ENCODE measurements around the gene SMCO4. TPM values are rescaled to one million over a fixed set of nuclear protein-coding genes. Genes with fewer than 3 reads are reported as not detected.

The SMCO4 gene
- total RNA-seq, 1 donor from 2014 or later = 2.4 TPM

- FAIRE-seq (no peak), DNase-seq (ENCODE audit: low read depth) (peak; percentile 17)
- Histone ChIP-seq H3K36me3 (ENCODE audit: control insufficient read depth, insufficient read depth, low read length) (no peaks in the 10 kb centered on the region), H3K4me3 (ENCODE audit: low read depth, low read length) (no peak overlapping the region), H3K27me3 (ENCODE audit: control insufficient read depth, insufficient read depth, low read length) (no peaks in the 10 kb centered on the region)
- TF ChIP-seq, protein P1, sequence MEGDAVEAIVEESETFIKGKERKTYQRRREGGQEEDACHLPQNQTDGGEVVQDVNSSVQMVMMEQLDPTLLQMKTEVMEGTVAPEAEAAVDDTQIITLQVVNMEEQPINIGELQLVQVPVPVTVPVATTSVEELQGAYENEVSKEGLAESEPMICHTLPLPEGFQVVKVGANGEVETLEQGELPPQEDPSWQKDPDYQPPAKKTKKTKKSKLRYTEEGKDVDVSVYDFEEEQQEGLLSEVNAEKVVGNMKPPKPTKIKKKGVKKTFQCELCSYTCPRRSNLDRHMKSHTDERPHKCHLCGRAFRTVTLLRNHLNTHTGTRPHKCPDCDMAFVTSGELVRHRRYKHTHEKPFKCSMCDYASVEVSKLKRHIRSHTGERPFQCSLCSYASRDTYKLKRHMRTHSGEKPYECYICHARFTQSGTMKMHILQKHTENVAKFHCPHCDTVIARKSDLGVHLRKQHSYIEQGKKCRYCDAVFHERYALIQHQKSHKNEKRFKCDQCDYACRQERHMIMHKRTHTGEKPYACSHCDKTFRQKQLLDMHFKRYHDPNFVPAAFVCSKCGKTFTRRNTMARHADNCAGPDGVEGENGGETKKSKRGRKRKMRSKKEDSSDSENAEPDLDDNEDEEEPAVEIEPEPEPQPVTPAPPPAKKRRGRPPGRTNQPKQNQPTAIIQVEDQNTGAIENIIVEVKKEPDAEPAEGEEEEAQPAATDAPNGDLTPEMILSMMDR (IDR thresholded peaks at IDR 0.05; ENCODE audit: insufficient read depth, low read length, severe bottlenecking) = no peak
These were observed 17.4 kb downstream of the SMCO4 start for GRCh38 chr11:93525601-93526345.

DNA sequence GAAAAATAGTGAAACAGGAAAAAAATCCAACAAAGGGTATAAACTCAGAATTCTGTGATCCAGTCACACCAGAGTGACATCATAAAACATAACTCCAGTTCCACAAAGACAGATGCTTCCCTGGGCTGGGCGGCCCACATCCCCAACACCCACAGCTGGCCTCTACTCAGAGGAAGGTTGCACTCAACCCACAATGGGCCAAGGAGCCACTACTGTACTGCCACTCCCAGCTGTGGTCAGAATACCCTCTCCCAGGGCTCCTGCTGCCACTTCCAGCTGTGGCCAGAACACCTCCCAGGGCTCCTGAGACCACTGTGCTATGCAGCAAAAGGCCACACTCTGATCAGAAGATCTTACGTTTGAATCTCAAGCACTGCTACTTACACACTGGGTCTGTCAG, 18.3 kb downstream of the SMCO4 start:
- no peak for FAIRE-seq
- DNase-seq (ENCODE audit: low read depth) = no peak
- H3K27me3 ChIP-seq (ENCODE audit: control insufficient read depth, insufficient read depth, low read length) = no peaks in the 10 kb centered on the region
- no peak overlapping the region for H3K4me3 ChIP-seq (ENCODE audit: low read depth, low read length)
- TF ChIP-seq, protein P1 (IDR thresholded peaks at IDR 0.05; ENCODE audit: insufficient read depth, low read length, severe bottlenecking) = no peak
- no peaks in the 10 kb centered on the region for H3K36me3 ChIP-seq (ENCODE audit: control insufficient read depth, insufficient read depth, low read length)

DNA sequence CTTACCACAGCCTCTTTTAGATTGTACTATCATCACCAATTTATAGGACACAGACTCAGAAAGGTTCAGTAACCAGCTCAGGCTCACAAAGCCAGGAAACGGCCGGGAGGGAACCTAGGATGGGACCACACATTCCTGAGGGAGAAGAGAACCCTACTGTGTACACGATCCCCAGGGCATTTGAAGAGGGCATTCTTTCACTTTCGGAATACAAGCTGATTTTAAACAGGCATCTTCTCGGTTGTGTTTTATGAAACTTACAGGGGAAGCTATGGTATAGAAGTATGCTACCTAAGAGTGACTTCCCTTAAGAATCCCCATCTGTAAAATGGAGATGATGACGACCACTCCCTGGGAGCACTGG, 19.0 kb downstream of the SMCO4 start:
- no peaks in the 10 kb centered on the region for H3K36me3 ChIP-seq (ENCODE audit: control insufficient read depth, insufficient read depth, low read length)
- DNase-seq (ENCODE audit: low read depth) (no peak), FAIRE-seq (no peak)
- TF ChIP-seq, protein P1 (IDR thresholded peaks at IDR 0.05; ENCODE audit: insufficient read depth, low read length, severe bottlenecking) = no peak
- no peak overlapping the region for H3K4me3 ChIP-seq (ENCODE audit: low read depth, low read length)
- no peaks in the 10 kb centered on the region for H3K27me3 ChIP-seq (ENCODE audit: control insufficient read depth, insufficient read depth, low read length)

DNA sequence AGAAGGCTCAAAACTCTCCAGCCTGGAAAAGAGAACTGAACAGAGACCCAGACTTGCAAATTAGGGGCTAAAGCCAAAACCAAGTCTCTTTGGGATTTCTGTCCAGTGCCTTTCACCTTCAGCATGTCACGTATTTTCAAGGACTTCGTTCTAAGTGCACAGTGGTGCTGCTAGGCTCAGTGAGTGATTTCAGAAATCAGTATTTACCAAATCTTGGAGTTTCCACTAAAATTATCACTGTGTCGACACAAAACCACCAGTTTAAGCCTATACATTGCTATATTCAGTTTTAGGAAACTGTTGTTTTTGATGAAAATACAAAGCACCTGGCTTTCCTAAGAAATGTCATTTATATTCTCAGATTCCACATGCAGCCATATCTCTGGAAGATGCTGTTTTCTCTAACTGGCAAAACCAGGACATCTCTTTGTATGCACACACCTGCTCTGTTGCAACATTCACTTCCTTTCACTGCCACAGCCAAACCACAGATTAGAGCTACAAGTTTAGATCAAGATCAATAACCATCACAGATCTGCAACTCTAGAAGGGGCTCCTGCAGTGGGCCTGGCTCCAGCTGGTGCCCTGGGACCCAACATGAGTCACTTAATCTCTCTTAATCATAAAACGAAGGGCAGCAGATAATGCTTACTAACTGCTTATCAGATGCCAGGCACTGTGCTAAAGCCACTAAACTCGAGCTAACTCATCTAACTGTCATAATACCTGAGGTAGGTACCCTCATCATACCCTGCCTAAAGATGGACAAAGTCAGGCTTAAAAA, 22.3 kb downstream of the SMCO4 start:
- no peak for FAIRE-seq
- no peak overlapping the region for H3K4me3 ChIP-seq (ENCODE audit: low read depth, low read length)
- H3K36me3 ChIP-seq (ENCODE audit: control insufficient read depth, insufficient read depth, low read length) = no peaks in the 10 kb centered on the region
- DNase-seq (ENCODE audit: low read depth) = no peak
- TF ChIP-seq, protein P1 (IDR thresholded peaks at IDR 0.05; ENCODE audit: insufficient read depth, low read length, severe bottlenecking) = no peak
- H3K27me3 ChIP-seq (ENCODE audit: control insufficient read depth, insufficient read depth, low read length) = no peaks in the 10 kb centered on the region

GRCh38 chr11:93519179-93519578, 24.0 kb downstream of the SMCO4 start:
- Histone ChIP-seq H3K27me3 (ENCODE audit: control insufficient read depth, insufficient read depth, low read length) (no peaks in the 10 kb centered on the region), H3K4me3 (ENCODE audit: low read depth, low read length) (no peak overlapping the region), H3K36me3 (ENCODE audit: control insufficient read depth, insufficient read depth, low read length) (no peaks in the 10 kb centered on the region)
- DNase-seq (ENCODE audit: low read depth) (no peak), FAIRE-seq (no peak)
- TF ChIP-seq, protein P1 (IDR thresholded peaks at IDR 0.05; ENCODE audit: insufficient read depth, low read length, severe bottlenecking) = no peak

All from bronchial epithelial cell (primary cell).